Measurements from ENCODE around the gene RBM33. TPM values are rescaled to one million over a fixed set of nuclear protein-coding genes. Genes with fewer than 3 reads are reported as not detected.

RBM33 gene
- polyA plus RNA-seq, 3 donors = 15.0 to 27.7 (median 22.2) TPM

DNA sequence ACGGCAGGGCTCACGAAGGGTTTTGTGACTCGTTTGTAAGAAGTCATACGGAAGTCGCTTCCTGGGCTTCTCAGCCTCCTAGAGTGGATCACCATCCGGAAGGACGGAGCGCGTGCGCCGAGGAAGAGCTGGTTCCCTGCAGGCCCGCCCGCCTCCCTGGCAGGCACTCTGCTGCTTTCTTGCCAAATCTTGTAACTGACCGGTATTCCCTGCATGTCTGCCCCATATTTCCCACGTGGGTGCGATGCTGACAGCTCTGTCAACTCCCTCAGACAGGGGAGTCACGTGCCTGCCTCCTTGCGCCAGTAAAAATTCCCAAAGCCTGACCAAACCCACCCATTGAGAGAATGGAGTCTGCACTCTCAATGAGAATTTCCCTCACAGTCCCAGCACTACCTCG, 155.1 kb downstream of the RBM33 start:
- intact Hi-C loops (cut with micrococcal nuclease) = loop anchor here (10.0 kb wide), 4 partner anchors 675 to 1455 kb away; no protein-coding TSS in a partner anchor

DNA sequence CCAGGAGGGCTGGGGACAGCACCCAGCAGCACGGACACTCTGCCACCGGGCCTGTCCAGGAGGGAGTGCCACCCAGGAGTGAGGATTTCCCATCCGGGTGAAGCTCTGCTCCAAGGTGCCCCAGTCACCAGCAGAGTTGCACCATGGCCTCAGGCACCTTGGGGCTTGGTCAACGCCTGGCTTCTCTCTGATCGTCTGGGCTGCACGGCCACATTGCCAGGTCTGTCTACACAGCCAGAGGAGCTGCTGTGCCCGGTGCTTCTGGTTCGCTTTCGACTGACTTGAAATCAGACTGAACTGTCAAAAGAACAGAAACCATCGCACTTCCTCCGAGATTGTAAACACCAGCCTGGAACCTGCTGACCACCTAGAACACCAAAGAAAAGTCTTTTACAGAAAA, 155.8 kb downstream of the RBM33 start:
- Mint-ChIP-seq H3K27ac (no peak overlapping the region), H3K4me1 (peaks cover 24% of the 10 kb centered on the region), H3K4me3 (peak overlapping the region in 1 of 2 donors; percentile 79), H3K9me3 (peaks cover 0 to 17% (median 6%) of the 10 kb centered on the region in 7 donors), H3K27me3 (ENCODE audit: low read depth in 3 of 3) (peaks cover 57 to 84% (median 64%) of the 10 kb centered on the region in 3 donors), H3K36me3 (peaks cover 0 to 2% of the 10 kb centered on the region in 2 donors)
- Histone ChIP-seq H3K27ac (ENCODE audit: low read depth in 1 of 2, low read length in 2 of 2) (no peak overlapping the region), H3K27me3 (ENCODE audit: control insufficient read depth in 2 of 2, insufficient read depth in 2 of 2, low read length in 2 of 2) (peaks cover 31 to 77% of the 10 kb centered on the region in 2 donors), H3K79me2 (ENCODE audit: insufficient read depth, low read length) (no peaks in the 10 kb centered on the region), H3K4me1 (ENCODE audit: control insufficient read depth in 1 of 2, insufficient read depth in 2 of 2, low read length in 2 of 2) (peaks cover 24 to 36% of the 10 kb centered on the region in 2 donors), H3K9me3 (replicated peaks in 1 of 2; ENCODE audit: control insufficient read depth in 1 of 2, insufficient read depth in 1 of 2, low read length in 2 of 2) (no peaks in the 10 kb centered on the region), H4K20me1 (ENCODE audit: insufficient read depth, low read length) (no peaks in the 10 kb centered on the region), H3K9ac (ENCODE audit: insufficient read depth, low read length, poor library complexity, severe bottlenecking) (no peak overlapping the region), H3K4me3 (replicated peaks in 1 of 3; ENCODE audit: low read depth in 2 of 3, low read length in 3 of 3) (no peak overlapping the region), H3K36me3 (replicated peaks in 1 of 2; ENCODE audit: control insufficient read depth in 1 of 2, insufficient read depth in 2 of 2, low read length in 2 of 2) (no peaks in the 10 kb centered on the region), H2AFZ (ENCODE audit: insufficient read depth, low read depth, low read length, poor library complexity, severe bottlenecking) (no peak overlapping the region), H3K4me2 (replicated peaks; ENCODE audit: extremely low read depth, low read length, poor library complexity, severe bottlenecking) (no peak overlapping the region)
- no peak for DNase-seq
- TF ChIP-seq, protein P1, sequence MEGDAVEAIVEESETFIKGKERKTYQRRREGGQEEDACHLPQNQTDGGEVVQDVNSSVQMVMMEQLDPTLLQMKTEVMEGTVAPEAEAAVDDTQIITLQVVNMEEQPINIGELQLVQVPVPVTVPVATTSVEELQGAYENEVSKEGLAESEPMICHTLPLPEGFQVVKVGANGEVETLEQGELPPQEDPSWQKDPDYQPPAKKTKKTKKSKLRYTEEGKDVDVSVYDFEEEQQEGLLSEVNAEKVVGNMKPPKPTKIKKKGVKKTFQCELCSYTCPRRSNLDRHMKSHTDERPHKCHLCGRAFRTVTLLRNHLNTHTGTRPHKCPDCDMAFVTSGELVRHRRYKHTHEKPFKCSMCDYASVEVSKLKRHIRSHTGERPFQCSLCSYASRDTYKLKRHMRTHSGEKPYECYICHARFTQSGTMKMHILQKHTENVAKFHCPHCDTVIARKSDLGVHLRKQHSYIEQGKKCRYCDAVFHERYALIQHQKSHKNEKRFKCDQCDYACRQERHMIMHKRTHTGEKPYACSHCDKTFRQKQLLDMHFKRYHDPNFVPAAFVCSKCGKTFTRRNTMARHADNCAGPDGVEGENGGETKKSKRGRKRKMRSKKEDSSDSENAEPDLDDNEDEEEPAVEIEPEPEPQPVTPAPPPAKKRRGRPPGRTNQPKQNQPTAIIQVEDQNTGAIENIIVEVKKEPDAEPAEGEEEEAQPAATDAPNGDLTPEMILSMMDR (IDR thresholded peaks at IDR 0.05) = no peak
- intact Hi-C loops (cut with micrococcal nuclease) = no loop called here
- WGBS (ENCODE audit: insufficient coverage) = 80% methylated on average over 10 of the region's 11 CpGs

More for the DNA sequence above, 155.1 kb downstream of the RBM33 start:
- Mint-ChIP-seq H3K27ac (no peak overlapping the region), H3K27me3 (ENCODE audit: low read depth in 3 of 3) (peaks cover 54 to 79% (median 63%) of the 10 kb centered on the region in 3 donors), H3K36me3 (peaks cover 0 to 2% of the 10 kb centered on the region in 2 donors), H3K4me3 (peak overlapping the region; percentile 24 to 75), H3K9me3 (peaks cover 0 to 17% (median 6%) of the 10 kb centered on the region in 7 donors), H3K4me1 (peaks cover 21% of the 10 kb centered on the region)
- H3K4me1 ChIP-seq (ENCODE audit: control insufficient read depth in 1 of 2, insufficient read depth in 2 of 2, low read length in 2 of 2) = peaks cover 20 to 28% of the 10 kb centered on the region in 2 donors
- H3K4me2 ChIP-seq (replicated peaks; ENCODE audit: extremely low read depth, low read length, poor library complexity, severe bottlenecking) = no peak overlapping the region
- no peak overlapping the region for H3K27ac ChIP-seq (ENCODE audit: low read depth in 1 of 2, low read length in 2 of 2)
- H3K27me3 ChIP-seq (ENCODE audit: control insufficient read depth in 2 of 2, insufficient read depth in 2 of 2, low read length in 2 of 2) = peaks cover 26 to 70% of the 10 kb centered on the region in 2 donors
- no peaks in the 10 kb centered on the region for H3K9me3 ChIP-seq (replicated peaks in 1 of 2; ENCODE audit: control insufficient read depth in 1 of 2, insufficient read depth in 1 of 2, low read length in 2 of 2)
- TF ChIP-seq, protein P1 (IDR thresholded peaks at IDR 0.05) = no peak
- no peaks in the 10 kb centered on the region for H3K79me2 ChIP-seq (ENCODE audit: insufficient read depth, low read length)
- no peak for DNase-seq
- H3K36me3 ChIP-seq (replicated peaks in 1 of 2; ENCODE audit: control insufficient read depth in 1 of 2, insufficient read depth in 2 of 2, low read length in 2 of 2) = no peaks in the 10 kb centered on the region
- H3K4me3 ChIP-seq (replicated peaks in 1 of 3; ENCODE audit: low read depth in 2 of 3, low read length in 3 of 3) = no peak overlapping the region
- H4K20me1 ChIP-seq (ENCODE audit: insufficient read depth, low read length) = no peaks in the 10 kb centered on the region
- H3K9ac ChIP-seq (ENCODE audit: insufficient read depth, low read length, poor library complexity, severe bottlenecking) = no peak overlapping the region
- WGBS (ENCODE audit: insufficient coverage) = 62% methylated on average over 19 of the region's 19 CpGs
- H2AFZ ChIP-seq (ENCODE audit: insufficient read depth, low read depth, low read length, poor library complexity, severe bottlenecking) = no peak overlapping the region
